ENCODE data around the gene COMMD10.

COMMD10 gene

GRCh38 chr5:116329503-116329902, 244.7 kb downstream of the COMMD10 start:
- no peak for TF ChIP-seq CTCF (conservative IDR thresholded peaks at IDR 0.05; ENCODE audit: low read depth, low read length)

GRCh38 chr5:116340799-116341198, 256.0 kb downstream of the COMMD10 start:
- no peak for TF ChIP-seq CTCF (conservative IDR thresholded peaks at IDR 0.05; ENCODE audit: low read depth, low read length)
- DNase-seq (ENCODE audit: low read depth), result no peak
- no peak overlapping the region for H3K4me3 ChIP-seq (ENCODE audit: low read depth, low read length)

More at GRCh38 chr5:116329503-116329902, 244.7 kb downstream of the COMMD10 start:
- no peak overlapping the region for H3K4me3 ChIP-seq (ENCODE audit: low read depth, low read length)
- DNase-seq (ENCODE audit: low read depth), result no peak

All from choroid plexus epithelial cell (primary cell).